NCI-H1417 treated with DMSO at 0.1 percent for 48 hours (cell line): Measurements from ENCODE around the gene NABP2.
"Not testable (repeated sequence)": the region's sequence is repeated elsewhere in the genome, so short reads cannot be mapped to it uniquely, and the experiment has no call there.

Experiments
- DNase-seq: peaks from one replicate; lab custom pipeline; 2025; lab: John Stamatoyannopoulos, UW

The NABP2 gene

DNA sequence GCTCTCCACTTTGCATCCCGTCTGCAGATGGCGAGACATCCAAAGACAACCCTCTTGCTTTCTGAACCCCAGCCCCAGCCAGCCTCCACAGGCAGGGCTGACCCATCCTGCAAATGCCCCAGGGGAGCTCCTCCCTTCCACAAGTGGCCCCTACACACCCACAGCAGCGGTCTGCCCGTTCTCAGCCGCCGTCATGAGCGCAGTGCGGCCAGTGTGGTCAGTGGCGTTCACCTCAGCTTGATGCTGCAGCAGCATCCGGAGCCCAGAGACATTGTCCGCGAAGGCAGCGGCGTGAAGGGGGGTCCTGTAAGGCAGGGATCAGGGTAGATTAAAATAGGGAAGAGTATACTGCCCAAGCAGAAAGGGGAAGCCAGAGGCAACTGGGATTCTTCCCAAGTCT, 20.4 kb downstream of the NABP2 start:
- no peak for DNase-seq

DNA sequence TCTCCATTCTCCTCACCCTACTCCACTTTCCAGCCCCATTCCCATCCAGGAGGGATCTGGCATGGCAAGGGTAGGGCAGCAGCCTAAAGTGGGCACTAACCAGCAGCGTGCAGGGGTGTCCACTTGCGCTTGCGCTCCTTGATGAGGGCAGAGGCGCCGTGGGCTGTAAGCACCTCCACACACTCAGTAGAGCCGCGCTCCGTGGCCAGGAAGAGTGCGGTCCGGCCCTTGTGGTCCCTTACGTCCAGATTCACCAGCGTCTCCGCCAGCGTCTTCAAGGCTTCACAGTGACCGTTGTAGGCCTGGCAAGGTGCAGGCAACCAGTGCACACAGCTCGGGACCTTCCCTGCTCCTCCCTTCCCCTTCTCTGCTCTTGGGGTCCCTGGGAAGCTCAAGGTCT, 23.8 kb downstream of the NABP2 start:
- no peak for DNase-seq

GRCh38 chr12:56248711-56249110, 24.6 kb downstream of the NABP2 start:
- no peak for DNase-seq

GRCh38 chr12:56252649-56253048, 28.5 kb downstream of the NABP2 start:
- no peak for DNase-seq

DNA sequence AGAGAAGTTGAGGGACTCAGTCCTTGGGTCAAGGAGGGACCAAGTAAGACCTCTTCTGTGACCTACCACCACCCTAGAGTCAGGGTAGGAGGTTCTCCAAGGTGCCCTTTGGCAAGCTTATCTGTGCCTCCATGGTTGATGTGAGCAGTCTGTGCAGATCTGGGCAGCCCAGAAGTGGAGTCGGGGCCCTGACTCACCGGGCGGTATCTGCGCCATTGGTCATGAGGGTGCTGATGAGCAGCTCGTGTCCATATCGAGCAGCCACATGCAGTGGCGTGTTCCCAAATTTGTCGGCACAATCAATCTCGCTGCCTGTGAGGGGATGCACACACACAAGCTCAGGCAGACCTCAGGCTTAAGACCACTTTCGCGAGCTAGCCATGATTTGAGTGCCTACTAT, 28.9 kb downstream of the NABP2 start:
- no peak for DNase-seq

DNA sequence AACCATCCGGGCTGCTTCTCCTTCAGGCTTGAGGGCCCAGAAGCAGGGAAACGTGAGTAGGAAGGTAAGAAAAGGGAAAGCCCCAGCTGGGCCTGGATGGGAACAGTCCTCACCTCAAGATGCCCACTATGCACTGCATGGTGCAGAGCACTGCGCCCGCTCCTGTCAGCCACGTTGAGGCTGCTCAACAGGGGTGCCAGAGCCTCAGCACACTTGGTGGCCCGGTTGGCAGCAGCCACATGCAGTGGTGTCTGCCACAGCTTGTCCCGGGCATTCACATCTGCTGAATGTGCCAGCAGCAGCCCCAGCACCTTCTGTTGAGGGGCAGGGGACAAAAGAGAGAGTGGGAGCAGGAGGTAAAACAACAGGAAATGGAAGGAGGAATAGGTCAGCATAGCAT, 31.5 kb downstream of the NABP2 start:
- no peak for DNase-seq

DNA sequence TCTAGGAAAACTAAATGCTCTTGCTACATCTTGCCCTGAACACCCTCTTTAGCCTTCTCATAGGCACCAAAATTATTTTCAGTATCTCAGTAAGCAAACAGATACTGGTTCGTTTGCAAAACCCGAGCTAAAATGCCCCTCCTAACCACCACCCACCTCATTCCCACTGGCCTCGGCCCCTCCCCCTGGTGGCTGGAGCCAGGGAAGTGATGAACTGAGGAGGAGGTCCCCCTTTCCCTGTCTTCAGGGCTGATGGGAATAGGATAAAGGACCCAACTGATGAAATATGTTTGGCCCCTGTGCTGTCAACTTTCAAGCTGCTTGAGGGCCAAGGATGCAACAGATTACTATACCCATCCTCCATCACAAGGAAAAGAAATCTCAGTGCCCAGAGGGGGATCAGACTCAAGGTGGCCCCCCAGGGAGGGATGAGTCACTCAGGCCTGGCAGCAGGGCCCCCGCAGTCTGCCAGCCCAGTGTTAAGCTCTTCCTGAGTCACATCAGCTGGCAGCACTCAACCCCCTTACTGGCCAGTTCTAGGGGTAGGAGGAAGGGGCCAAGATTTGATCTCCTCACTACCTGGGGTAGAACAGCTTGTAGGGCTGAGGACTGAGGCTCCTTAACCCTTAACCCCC, 32.3 kb downstream of the NABP2 start:
- no peak for DNase-seq

DNA sequence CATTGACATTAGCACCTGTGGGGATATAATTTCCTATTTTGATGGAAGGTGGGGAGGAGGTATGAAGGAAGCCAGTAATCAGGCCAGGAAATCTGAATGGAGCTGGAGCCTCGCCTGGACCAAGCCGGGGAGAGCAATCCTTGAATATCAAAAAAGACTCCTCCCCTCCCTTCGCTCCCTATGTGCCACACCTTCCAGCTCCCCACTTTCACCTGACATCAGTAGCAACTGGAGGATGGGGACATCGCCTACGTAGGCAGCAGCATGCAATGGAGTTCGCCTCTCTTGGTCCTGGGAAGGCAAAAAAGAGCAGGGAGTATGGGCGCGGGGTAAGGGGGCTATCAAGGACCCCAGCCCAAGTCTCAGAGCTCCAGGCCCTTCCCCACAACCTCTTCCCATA, 32.9 kb downstream of the NABP2 start:
- DNase-seq = no peak

- no peak for DNase-seq
Observed at GRCh38 chr12:56257491-56258067, 33.4 kb downstream of the NABP2 start.

DNA sequence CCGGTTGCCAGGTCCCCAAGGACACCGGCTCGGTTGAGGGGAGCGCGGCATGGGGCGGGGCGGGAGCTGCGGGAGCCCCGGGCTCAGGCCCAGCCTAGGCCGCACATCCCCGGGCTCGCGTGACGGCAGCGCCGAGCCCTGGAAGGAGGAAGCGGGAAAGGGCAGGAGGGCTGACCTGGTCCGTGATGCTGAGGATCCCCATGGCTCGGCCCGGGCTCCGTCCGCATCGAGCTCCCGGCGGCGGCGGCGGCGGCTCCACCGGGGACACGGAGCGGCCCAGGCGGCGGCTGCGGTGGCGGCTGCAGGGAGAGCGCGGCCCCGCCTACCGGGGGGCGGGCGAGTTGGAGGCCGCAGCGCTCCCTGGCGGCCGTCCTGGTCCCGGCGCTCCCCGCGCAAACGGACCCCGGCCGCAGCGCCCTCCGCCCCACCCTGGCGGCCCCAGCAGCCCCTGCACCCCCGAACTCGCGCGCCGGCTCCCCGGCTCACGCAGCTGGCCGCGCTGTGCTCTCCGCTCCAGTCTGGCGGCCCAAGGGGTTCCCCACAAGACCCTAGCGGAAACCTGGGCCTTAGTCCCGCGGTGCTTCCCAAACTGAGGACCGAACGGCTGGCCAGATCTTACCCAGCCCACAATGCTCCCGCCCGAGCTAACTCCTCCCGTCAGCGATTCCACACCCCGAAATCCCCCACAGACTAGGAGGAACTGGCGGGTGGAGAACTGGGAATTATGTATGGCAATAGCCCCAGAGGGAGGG, 34.1 kb downstream of the NABP2 start, which contains the start of gene ANKRD52:
Gene ANKRD52 (minus strand): TSS at position 317 of the 752 bp plus-strand sequence. CDS start 115 bp downstream, at position 202.
- DNase-seq = peak; percentile 24

- DNase-seq = no peak
Observed at GRCh38 chr12:56258820-56259183, 34.7 kb downstream of the NABP2 start.

- no peak for DNase-seq
Observed at GRCh38 chr12:56260380-56260779, 36.2 kb downstream of the NABP2 start.

- no peak for DNase-seq
Observed at GRCh38 chr12:56260921-56261320, 36.8 kb downstream of the NABP2 start.

DNA sequence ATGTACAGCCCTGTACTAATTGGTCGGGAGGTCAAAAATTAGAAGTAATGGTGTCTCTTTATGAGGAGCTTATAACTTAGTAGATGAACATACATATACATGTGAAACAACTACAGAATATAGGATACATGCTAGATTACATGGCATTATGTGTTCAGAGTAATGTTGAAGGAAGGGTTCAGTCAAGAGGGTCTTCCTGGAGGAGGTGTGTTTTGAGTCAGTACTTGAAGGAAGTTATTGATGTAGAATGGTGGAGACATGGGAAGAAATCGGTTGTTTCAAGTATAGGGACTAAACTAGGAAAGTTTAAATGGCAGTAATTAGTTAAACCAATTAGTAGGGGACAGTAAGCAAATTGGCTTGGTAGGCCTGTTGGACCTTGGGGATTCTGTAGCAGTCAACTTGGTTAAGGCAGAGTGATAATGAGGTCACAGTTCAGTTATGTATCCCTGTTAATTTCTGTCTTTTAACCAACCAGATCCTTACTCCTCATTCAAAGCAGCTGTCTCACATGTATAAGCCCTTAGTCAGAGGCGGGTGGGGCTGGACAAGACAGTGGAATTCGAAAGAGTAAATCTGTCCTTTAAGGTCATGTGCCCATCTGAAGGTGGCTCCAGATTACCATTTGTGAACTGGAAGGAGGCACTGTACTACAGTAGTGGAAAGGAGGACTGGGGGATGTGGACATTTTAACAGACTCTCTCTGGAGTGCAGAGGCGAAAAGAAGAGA, 37.5 kb downstream of the NABP2 start:
- DNase-seq = no peak

GRCh38 chr12:56262955-56263354, 38.8 kb downstream of the NABP2 start:
- not testable (repeated sequence) for DNase-seq

DNA sequence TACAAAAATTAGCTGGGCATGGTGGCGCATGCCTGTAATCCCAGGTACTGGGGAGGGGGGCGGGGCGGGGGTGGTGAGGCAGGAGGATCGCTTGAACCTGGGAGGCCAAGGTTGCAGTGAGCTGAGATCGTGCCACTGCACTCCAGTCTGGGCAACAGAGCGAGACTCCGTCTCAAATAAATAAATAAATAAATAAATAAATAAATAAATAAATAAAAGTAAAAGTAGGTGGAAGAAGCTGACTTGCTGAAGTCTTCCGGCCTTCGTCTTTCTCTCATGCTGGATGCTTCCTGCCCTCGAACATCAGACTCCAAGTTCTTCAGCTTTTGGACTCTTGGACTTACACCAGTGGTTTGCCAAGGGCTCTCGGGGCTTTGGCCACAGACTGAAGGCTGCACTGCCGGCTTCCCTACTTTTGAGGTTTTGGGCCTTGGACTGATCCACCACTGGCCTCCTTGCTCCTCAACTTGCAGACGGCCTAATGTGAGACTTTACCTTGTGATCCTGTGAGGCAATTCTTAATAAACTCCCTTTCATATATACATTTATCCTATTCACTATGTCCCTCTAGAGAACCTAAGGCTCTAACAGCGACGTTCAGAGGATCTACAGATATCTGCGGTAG, 42.0 kb downstream of the NABP2 start:
- DNase-seq = not testable (repeated sequence)

- peak; percentile 73 for DNase-seq
Observed at GRCh38 chr12:56266693-56267442, 42.7 kb downstream of the NABP2 start, which contains the start of gene COQ10A. Gene COQ10A (plus strand): TSS chr12:56266942. CDS start chr12:56267119, 177 bp downstream.

DNA sequence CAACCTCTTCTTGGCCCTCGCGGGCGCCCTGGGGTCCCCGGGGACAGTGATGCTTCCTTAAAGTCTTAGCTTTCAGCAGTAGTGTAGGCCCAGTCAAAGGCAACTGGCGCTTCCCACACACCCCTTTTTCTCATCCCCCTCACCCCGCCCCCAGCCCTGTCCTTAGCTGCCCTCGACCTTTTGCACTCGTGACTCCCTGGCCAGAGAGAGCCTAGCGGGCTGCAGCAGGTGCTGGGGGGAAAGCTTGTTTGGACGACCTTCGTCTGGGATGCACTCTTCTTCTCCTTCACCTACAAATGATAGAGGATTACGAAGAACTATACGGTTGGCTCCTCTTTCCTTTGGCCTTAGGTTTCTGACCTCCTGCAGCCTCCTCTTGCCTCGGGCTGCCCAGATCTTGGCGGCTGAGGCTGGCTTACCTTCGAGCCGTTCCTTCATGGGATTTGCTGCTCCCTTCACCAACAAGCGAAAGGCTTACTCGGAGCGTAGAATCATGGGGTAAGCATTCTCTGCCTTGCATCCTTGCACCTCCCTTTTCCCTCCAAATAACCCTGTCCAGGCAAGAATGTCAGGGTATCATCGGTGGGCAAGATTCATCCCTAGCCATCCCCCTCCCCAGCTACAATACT, 43.4 kb downstream of the NABP2 start:
- DNase-seq = no peak

DNA sequence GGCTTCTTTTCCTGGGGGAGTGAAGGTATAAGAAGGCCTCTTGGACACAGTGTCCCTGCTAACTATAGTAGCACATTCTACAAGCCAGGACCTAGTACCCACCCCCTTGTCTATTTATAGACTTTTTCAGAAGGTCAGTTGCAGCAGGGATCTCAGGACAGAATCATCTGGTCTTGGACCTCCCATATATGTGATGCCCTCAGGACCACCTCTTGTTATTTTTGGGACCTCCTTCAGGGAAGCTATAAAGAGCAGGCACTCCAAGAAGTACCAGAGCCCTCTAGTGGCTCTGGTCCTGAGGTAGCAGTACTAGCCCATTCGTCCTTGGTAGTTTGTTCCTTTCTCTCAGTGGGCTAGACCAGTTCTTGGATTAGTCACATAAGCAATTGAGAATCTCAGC, 46.9 kb downstream of the NABP2 start:
- DNase-seq = no peak

GRCh38 chr12:56272468-56272867, 48.3 kb downstream of the NABP2 start:
- not testable (repeated sequence) for DNase-seq

GRCh38 chr12:56274299-56274698, 50.2 kb downstream of the NABP2 start:
- no peak for DNase-seq
